ENCODE data around the gene APOM.

APOM gene

GRCh38 chr6:31681135-31681671 is 25.5 kb downstream of the APOM start:
- peak; percentile 26 for DNase-seq

GRCh38 chr6:31683591-31683990 is 27.9 kb downstream of the APOM start:
- no peak for DNase-seq

GRCh38 chr6:31686483-31686882 is 30.8 kb downstream of the APOM start:
- DNase-seq: no peak

GRCh38 chr6:31687321-31687720 is 31.6 kb downstream of the APOM start:
- no peak for DNase-seq

GRCh38 chr6:31687860-31688693 is 32.4 kb downstream of the APOM start:
- DNase-seq: no peak

- DNase-seq: no peak
Observed at GRCh38 chr6:31689249-31690110, 33.8 kb downstream of the APOM start.

- DNase-seq: no peak
Observed at GRCh38 chr6:31690231-31691077, 34.8 kb downstream of the APOM start.

GRCh38 chr6:31691078-31691463 is 35.4 kb downstream of the APOM start:
- no peak for DNase-seq

GRCh38 chr6:31691564-31692108 is 35.9 kb downstream of the APOM start:
- no peak for DNase-seq

GRCh38 chr6:31692353-31692752 is 36.7 kb downstream of the APOM start:
- no peak for DNase-seq

- DNase-seq: no peak
Observed at GRCh38 chr6:31692886-31693285, 37.2 kb downstream of the APOM start.

GRCh38 chr6:31693535-31693934 is 37.8 kb downstream of the APOM start:
- DNase-seq: no peak

- no peak for DNase-seq
Observed at GRCh38 chr6:31697555-31697954, 41.9 kb downstream of the APOM start.

GRCh38 chr6:31700740-31701401 is 45.2 kb downstream of the APOM start:
- no peak for DNase-seq

- no peak for DNase-seq
Observed at GRCh38 chr6:31701666-31702404, 46.1 kb downstream of the APOM start.

GRCh38 chr6:31702405-31702818 is 46.7 kb downstream of the APOM start:
- no peak for DNase-seq

GRCh38 chr6:31702819-31703716 is 47.4 kb downstream of the APOM start, which contains the start of gene ABHD16A:
ABHD16A (minus strand) TSS chr6:31703324; CDS start chr6:31703281, 43 bp downstream.
- DNase-seq: peak; percentile 94

- no peak for DNase-seq
Observed at GRCh38 chr6:31705931-31706330, 50.2 kb downstream of the APOM start.

- no peak for DNase-seq
Observed at GRCh38 chr6:31706599-31706998, 50.9 kb downstream of the APOM start, which contains the start of gene LY6G6F. LY6G6F (plus strand) TSS chr6:31706866; CDS start chr6:31706907, 41 bp downstream.

- DNase-seq: no peak
Observed at GRCh38 chr6:31707701-31708100, 52.0 kb downstream of the APOM start.

All from T-helper 9 cell (primary cell).